ENCODE data around the gene KCNAB2.

Gene KCNAB2

DNA sequence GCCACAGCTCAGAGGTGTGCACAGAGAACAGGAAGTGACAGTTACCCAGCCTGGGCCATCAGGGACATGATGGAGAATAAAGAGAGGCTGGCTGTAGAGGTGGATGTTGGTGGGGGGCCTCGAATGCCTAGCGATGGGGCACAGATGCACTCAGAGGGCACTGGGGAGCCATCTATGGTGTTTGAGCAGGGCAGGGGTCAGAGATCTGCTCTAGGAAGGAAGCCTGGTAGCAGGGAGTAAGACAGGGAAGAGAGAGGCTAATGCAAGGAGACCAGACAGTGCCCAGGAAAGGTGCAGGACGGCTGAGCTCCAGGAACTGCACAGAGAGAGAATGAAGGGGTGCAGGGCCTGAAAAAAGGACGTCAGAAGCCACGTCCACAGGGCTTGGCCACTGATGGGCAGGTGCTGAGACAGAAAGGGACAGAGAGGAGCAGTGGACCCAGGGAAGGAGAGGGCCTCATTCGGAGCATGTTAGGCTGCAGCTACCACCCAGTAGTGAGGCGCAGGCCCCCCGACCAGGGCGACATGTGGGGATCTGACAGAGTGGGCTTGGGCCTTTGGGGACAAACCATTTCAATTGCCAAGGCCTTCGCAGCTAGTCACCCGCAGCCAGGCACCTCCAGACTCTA lies 1.1 kb upstream of the KCNAB2 start:
- ATAC-seq = no peak
- TF ChIP-seq OSR1 (CRISPR knock-in tag; IDR thresholded peaks at IDR 0.05) = no peak
- TF ChIP-seq RARB (CRISPR knock-in tag; IDR thresholded peaks at IDR 0.05) = no peak
- no peak for TF ChIP-seq BACH2 (CRISPR knock-in tag; IDR thresholded peaks at IDR 0.05; ENCODE audit: borderline replicate concordance)
- no peak for TF ChIP-seq ZNF565 (CRISPR knock-in tag; conservative IDR thresholded peaks at IDR 0.05; ENCODE audit: low read depth)
- no peak for TF ChIP-seq TOX (CRISPR knock-in tag; IDR thresholded peaks at IDR 0.05; ENCODE audit: borderline replicate concordance)
- TF ChIP-seq, protein P1, sequence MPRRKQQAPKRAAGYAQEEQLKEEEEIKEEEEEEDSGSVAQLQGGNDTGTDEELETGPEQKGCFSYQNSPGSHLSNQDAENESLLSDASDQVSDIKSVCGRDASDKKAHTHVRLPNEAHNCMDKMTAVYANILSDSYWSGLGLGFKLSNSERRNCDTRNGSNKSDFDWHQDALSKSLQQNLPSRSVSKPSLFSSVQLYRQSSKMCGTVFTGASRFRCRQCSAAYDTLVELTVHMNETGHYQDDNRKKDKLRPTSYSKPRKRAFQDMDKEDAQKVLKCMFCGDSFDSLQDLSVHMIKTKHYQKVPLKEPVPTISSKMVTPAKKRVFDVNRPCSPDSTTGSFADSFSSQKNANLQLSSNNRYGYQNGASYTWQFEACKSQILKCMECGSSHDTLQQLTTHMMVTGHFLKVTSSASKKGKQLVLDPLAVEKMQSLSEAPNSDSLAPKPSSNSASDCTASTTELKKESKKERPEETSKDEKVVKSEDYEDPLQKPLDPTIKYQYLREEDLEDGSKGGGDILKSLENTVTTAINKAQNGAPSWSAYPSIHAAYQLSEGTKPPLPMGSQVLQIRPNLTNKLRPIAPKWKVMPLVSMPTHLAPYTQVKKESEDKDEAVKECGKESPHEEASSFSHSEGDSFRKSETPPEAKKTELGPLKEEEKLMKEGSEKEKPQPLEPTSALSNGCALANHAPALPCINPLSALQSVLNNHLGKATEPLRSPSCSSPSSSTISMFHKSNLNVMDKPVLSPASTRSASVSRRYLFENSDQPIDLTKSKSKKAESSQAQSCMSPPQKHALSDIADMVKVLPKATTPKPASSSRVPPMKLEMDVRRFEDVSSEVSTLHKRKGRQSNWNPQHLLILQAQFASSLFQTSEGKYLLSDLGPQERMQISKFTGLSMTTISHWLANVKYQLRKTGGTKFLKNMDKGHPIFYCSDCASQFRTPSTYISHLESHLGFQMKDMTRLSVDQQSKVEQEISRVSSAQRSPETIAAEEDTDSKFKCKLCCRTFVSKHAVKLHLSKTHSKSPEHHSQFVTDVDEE (CRISPR knock-in tag; IDR thresholded peaks at IDR 0.05) = no peak
- no peak for TF ChIP-seq ZNF70 (CRISPR knock-in tag; IDR thresholded peaks at IDR 0.05)
- TF ChIP-seq, protein P2, sequence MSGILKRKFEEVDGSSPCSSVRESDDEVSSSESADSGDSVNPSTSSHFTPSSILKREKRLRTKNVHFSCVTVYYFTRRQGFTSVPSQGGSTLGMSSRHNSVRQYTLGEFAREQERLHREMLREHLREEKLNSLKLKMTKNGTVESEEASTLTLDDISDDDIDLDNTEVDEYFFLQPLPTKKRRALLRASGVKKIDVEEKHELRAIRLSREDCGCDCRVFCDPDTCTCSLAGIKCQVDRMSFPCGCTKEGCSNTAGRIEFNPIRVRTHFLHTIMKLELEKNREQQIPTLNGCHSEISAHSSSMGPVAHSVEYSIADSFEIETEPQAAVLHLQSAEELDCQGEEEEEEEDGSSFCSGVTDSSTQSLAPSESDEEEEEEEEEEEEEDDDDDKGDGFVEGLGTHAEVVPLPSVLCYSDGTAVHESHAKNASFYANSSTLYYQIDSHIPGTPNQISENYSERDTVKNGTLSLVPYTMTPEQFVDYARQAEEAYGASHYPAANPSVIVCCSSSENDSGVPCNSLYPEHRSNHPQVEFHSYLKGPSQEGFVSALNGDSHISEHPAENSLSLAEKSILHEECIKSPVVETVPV (CRISPR knock-in tag; IDR thresholded peaks at IDR 0.05) = no peak

DNA sequence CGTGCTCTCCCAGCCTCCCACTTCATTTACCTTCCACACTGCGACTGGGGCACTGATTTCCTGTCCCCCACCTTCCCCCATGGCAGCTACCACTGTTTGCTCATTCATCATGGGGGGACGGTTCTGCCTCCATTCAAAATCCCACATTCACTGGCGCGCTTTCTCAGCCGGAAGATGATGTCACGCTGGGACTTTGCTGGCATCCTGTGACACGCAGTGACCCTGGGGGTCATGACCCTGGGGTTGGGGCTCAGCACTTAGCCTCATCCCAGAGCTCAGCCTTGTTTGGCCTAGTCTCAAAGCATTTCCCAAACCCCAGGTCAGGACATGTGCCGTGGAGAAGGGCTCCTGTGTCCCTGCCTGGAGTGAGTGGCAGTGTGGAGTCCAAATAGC lies 582 bp upstream of the KCNAB2 start:
- TF ChIP-seq, protein P3, sequence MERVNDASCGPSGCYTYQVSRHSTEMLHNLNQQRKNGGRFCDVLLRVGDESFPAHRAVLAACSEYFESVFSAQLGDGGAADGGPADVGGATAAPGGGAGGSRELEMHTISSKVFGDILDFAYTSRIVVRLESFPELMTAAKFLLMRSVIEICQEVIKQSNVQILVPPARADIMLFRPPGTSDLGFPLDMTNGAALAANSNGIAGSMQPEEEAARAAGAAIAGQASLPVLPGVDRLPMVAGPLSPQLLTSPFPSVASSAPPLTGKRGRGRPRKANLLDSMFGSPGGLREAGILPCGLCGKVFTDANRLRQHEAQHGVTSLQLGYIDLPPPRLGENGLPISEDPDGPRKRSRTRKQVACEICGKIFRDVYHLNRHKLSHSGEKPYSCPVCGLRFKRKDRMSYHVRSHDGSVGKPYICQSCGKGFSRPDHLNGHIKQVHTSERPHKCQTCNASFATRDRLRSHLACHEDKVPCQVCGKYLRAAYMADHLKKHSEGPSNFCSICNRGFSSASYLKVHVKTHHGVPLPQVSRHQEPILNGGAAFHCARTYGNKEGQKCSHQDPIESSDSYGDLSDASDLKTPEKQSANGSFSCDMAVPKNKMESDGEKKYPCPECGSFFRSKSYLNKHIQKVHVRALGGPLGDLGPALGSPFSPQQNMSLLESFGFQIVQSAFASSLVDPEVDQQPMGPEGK (CRISPR knock-in tag; IDR thresholded peaks at IDR 0.05; ENCODE audit: borderline replicate concordance) = no peak
- no peak for TF ChIP-seq SNAI2 (CRISPR knock-in tag; IDR thresholded peaks at IDR 0.05)
- TF ChIP-seq, protein P2 (CRISPR knock-in tag; IDR thresholded peaks at IDR 0.05) = no peak
- TF ChIP-seq TOX (CRISPR knock-in tag; IDR thresholded peaks at IDR 0.05; ENCODE audit: borderline replicate concordance) = no peak
- TF ChIP-seq TCF4 (CRISPR knock-in tag; IDR thresholded peaks at IDR 0.05; ENCODE audit: borderline replicate concordance) = no peak
- TF ChIP-seq ZFP3 (CRISPR knock-in tag; IDR thresholded peaks at IDR 0.05) = no peak
- TF ChIP-seq OSR1 (CRISPR knock-in tag; IDR thresholded peaks at IDR 0.05) = no peak
- ATAC-seq = no peak

DNA sequence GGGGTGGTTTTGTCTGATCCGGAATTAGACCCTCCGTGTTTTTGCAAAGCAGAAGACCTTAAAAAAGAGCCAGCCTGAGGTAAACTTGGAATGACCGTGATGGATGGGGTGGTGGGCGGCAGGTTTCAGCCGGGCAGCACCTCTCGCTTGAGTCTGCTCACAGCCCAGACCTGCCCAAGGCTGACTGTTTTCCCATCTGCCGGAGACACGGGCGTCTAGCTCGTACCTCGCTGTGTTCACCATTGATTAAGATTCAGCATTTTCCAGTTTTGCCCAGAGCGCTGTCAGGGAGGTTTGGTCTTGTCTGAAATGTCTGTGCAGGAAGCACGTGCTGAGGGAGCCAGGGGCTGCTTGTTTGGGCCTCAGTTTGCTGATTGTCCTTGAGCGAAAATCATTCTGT lies 591 bp downstream of the KCNAB2 start:
- ATAC-seq = no peak
- TF ChIP-seq TCF4 (CRISPR knock-in tag; IDR thresholded peaks at IDR 0.05; ENCODE audit: borderline replicate concordance) (no peak), TOX (CRISPR knock-in tag; IDR thresholded peaks at IDR 0.05; ENCODE audit: borderline replicate concordance) (no peak), ZNF8 (CRISPR knock-in tag; IDR thresholded peaks at IDR 0.05) (no peak), PPARA (CRISPR knock-in tag; IDR thresholded peaks at IDR 0.05; ENCODE audit: borderline replicate concordance) (no peak), SNAI2 (CRISPR knock-in tag; IDR thresholded peaks at IDR 0.05) (no peak), ZNF565 (CRISPR knock-in tag; conservative IDR thresholded peaks at IDR 0.05; ENCODE audit: low read depth) (no peak), ESRRG (CRISPR knock-in tag; IDR thresholded peaks at IDR 0.05) (no peak), ZNF70 (CRISPR knock-in tag; IDR thresholded peaks at IDR 0.05) (no peak), ARNTL (CRISPR knock-in tag; IDR thresholded peaks at IDR 0.05; ENCODE audit: borderline replicate concordance, low read depth) (no peak), CSDC2 (CRISPR knock-in tag; IDR thresholded peaks at IDR 0.05) (no peak), ISL1 (CRISPR knock-in tag; IDR thresholded peaks at IDR 0.05) (no peak), RARB (CRISPR knock-in tag; IDR thresholded peaks at IDR 0.05) (no peak)
- TF ChIP-seq, protein P4, sequence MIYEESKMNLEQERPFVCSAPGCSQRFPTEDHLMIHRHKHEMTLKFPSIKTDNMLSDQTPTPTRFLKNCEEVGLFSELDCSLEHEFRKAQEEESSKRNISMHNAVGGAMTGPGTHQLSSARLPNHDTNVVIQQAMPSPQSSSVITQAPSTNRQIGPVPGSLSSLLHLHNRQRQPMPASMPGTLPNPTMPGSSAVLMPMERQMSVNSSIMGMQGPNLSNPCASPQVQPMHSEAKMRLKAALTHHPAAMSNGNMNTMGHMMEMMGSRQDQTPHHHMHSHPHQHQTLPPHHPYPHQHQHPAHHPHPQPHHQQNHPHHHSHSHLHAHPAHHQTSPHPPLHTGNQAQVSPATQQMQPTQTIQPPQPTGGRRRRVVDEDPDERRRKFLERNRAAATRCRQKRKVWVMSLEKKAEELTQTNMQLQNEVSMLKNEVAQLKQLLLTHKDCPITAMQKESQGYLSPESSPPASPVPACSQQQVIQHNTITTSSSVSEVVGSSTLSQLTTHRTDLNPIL (CRISPR knock-in tag; IDR thresholded peaks at IDR 0.05; ENCODE audit: low read depth) = no peak
- TF ChIP-seq, protein P5, sequence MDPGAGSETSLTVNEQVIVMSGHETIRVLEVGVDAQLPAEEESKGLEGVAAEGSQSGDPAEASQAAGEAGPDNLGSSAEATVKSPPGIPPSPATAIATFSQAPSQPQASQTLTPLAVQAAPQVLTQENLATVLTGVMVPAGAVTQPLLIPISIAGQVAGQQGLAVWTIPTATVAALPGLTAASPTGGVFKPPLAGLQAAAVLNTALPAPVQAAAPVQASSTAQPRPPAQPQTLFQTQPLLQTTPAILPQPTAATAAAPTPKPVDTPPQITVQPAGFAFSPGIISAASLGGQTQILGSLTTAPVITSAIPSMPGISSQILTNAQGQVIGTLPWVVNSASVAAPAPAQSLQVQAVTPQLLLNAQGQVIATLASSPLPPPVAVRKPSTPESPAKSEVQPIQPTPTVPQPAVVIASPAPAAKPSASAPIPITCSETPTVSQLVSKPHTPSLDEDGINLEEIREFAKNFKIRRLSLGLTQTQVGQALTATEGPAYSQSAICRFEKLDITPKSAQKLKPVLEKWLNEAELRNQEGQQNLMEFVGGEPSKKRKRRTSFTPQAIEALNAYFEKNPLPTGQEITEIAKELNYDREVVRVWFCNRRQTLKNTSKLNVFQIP (CRISPR knock-in tag; IDR thresholded peaks at IDR 0.05; ENCODE audit: borderline replicate concordance, low read depth) = no peak
- TF ChIP-seq, protein P1 (CRISPR knock-in tag; IDR thresholded peaks at IDR 0.05) = no peak
- TF ChIP-seq, protein P3 (CRISPR knock-in tag; IDR thresholded peaks at IDR 0.05; ENCODE audit: borderline replicate concordance) = no peak

Measured in SK-N-SH treated with all-trans-retinoic acid at 6 μM for 48 hours (cell line).